ENCODE measurements around the gene DSG2.

- TF ChIP-seq CTCF (IDR thresholded peaks at IDR 0.05) (no peak), EZH2 (IDR thresholded peaks at IDR 0.05) (no peak)
Observed at GRCh38 chr18:31575515-31576257, 77.7 kb downstream of the DSG2 start.
